Neural progenitor cell (in vitro differentiated cells): ENCODE data around the gene SERPINB6.

Experiments used
- CTCF ChIP-seq: fragments of 200-600 bp; sonication (generic); IDR thresholded peaks from 2 replicates; pipeline ENCODE4 v1.5.1; 2017; ENCODE audit warnings: antibody characterized with exemption, mild to moderate bottlenecking
- EZH2 ChIP-seq: fragments of 200-600 bp; sonication (generic); IDR thresholded peaks from 2 replicates; pipeline ENCODE4 v1.6.1; 2017; ENCODE audit warnings: antibody characterized with exemption, mild to moderate bottlenecking, moderate library complexity

GRCh38 chr6:2978923-2979322, 7.6 kb upstream of the SERPINB6 start:
- TF ChIP-seq CTCF = no peak
- TF ChIP-seq EZH2 = no peak
